Stimulated activated CD4-positive, alpha-beta T cell treated with anti-CD3 and anti-CD28 coated beads, TNF-alpha, amount 100 ng/mL, for 24 hours (primary cell): ENCODE results near the gene SLX4IP.

Experiments used
- DNase-seq, 3 experiments: peaks; one replicate each; pipeline ENCODE4 v3.0.0-alpha.2; 2020; ENCODE audit warnings: low read depth in 3 of 3

SLX4IP gene

GRCh38 chr20:10521068-10521831, 86.1 kb downstream of the SLX4IP start:
- DNase-seq, result no peak

- DNase-seq, result no peak
Observed at GRCh38 chr20:10521836-10522235, 86.7 kb downstream of the SLX4IP start.

GRCh38 chr20:10522328-10522727, 87.2 kb downstream of the SLX4IP start:
- DNase-seq, result no peak

DNA sequence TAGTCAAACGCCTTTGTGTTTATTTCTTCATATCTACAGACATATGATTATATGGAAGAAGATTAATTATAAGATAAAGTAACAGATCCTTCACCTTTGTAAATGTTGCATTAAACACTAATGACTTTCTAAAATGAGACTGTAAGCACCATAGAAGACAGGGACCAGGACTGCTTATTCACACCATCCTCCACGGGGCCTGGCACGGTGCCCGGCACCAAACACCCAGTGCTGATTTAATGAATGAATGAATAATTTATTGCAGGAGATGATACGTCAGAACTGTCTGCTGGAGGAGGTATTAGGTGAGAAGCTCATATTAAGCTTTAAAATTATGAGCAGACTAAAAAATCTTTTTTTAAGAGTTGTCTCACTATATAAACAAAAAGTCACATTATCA, 88.3 kb downstream of the SLX4IP start:
- DNase-seq, result no peak

- DNase-seq, result no peak
Observed at GRCh38 chr20:10524034-10524476, 89.0 kb downstream of the SLX4IP start.

DNA sequence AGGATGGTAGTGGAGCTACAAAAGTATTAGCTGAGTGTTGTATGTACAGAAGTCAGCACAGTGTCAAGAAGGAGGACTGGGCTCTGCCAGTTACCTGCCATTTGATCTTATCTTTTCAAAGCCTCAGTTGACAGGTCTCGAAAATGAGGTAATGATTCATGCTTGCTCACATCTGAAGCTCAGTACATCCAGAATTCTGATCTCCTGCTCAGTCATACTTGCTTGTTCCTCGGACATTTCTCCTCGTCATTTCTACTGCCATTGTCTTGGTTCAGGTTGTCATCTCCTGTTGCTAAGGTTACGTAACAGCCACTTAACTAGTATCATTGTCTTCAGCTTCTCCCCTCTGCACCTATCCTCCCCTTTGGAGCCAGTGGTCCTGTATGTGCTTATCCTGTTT, 89.5 kb downstream of the SLX4IP start:
- no peak for DNase-seq

- DNase-seq, result no peak
Observed at GRCh38 chr20:10527781-10528180, 92.7 kb downstream of the SLX4IP start.

GRCh38 chr20:10530883-10531282, 95.8 kb downstream of the SLX4IP start:
- no peak for DNase-seq

DNA sequence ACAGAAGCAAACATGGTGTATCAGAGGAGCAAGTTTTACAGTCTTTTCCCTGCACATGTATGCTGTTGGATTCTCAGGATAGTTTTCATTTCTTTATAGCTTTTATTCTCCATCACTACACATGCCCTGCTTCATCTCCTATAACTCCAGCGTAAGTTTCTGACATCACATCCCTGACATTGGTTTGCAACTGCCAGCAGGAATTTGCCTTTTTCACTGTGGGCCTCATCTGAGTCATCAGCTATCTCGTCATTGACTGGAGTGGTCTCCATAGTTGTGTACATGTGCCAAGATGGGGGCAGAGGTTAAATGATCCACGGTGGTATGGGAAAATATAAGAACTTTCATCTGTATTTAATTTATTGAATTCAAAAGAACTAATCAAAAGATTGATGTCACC, 96.7 kb downstream of the SLX4IP start:
- DNase-seq, result no peak

GRCh38 chr20:10532361-10532760, 97.3 kb downstream of the SLX4IP start:
- DNase-seq, result no peak

GRCh38 chr20:10536531-10536930, 101.4 kb downstream of the SLX4IP start:
- DNase-seq, result no peak

GRCh38 chr20:10537850-10538480, 102.9 kb downstream of the SLX4IP start:
- no peak for DNase-seq

GRCh38 chr20:10538768-10539167, 103.7 kb downstream of the SLX4IP start:
- no peak for DNase-seq

GRCh38 chr20:10539818-10540553, 104.9 kb downstream of the SLX4IP start:
- no peak for DNase-seq

GRCh38 chr20:10540636-10541493, 105.8 kb downstream of the SLX4IP start:
- DNase-seq, result no peak

GRCh38 chr20:10541668-10542411, 106.7 kb downstream of the SLX4IP start:
- DNase-seq, result no peak

DNA sequence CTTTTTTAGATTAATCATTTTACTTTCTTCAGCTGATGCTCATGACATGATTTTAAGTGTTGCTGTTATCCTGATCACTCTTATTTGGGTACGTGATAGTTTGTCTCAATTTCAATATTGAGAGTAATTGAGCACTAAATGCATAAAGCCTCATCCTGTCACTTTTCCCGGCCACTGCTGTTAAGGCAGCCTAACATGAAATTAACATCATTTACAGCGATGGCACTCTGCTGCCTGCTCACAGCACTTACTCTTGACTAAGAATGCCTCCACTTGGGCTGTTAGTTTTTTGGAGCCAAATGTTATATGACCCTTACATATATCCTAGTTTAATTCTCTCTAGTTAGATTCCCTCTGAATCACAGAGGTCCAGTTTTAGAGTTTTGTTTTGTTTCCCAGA, 107.3 kb downstream of the SLX4IP start:
- DNase-seq, result no peak

- no peak for DNase-seq
Observed at GRCh38 chr20:10543480-10543879, 108.4 kb downstream of the SLX4IP start.

DNA sequence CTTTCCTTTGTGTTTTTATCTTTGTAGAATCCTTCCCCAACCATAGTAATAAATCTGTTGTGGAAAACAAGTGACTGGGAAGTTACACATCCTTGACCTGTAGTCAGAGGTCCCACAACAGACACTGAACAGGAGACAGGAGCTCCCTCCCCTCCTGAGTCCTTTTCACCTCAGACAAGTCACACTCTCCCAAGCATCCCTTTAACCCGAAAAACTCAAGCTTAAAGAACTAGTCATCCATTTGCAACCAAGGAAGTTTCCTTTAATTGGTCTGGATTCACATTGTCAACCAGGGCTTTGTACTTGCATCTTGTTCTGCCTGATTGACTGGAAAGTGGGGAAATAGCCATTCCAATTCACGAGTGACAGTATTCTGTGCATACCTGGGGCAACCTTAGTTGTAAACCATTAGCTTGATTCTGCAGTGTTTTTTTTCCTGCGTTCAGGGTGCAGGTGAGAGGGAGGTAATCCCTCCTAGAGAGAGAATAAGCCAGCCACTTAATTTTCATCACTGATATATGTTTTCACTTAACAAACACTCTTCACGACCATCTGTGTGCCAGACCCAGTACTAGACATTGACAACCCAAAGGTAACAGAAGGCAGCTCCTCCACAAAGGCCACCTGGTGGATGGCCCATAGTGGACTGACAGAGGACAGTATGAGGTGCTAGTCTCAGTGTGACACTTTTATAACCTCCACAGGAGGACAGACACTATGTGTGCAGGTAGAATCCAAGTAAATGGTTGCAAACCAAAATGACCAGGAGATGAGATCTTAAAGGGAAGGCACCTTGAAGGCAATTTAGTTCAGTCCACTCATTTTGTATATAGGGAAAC, 112.4 kb downstream of the SLX4IP start:
- DNase-seq, result no peak

- no peak for DNase-seq
Observed at GRCh38 chr20:10549511-10549910, 114.4 kb downstream of the SLX4IP start.
